ENCODE measurements around the gene TRIM33. TPM values are rescaled to one million over a fixed set of nuclear protein-coding genes. Genes with fewer than 3 reads are reported as not detected.

TRIM33 gene
- polyA plus RNA-seq, 1 donor (not counting 4 experiments of a cell fraction or from before 2014, with no cell fraction given): 26.4 TPM

DNA sequence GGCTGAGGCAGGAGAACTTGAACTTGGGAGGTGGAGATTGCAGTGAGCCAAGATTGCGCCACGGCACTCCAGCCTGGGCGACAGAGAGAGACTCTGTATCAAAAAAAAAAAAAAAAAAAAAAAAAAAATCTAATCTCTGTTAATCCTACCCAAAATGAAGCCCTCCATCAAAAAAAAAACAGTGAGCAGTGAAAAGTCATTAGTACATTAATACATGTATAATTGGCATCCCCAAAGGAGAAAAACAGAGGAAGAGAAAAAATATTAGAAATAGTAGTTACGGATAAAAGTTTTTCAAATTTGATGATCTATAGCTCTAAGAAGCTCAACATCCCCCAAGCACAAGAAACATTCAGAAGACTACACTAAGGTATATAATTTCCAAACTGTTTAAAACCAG lies 71.6 kb downstream of the TRIM33 start:
- Histone ChIP-seq H3K27me3 (ENCODE audit: control insufficient read depth, extremely low read depth, insufficient read depth, low read length) (no peaks in the 10 kb centered on the region), H3K4me2 (ENCODE audit: control insufficient read depth, extremely low read depth, insufficient read depth, low read depth, low read length) (no peak overlapping the region), H3K36me3 (ENCODE audit: control insufficient read depth in 2 of 2, extremely low read depth in 1 of 2, insufficient read depth in 2 of 2, low read length in 2 of 2) (peaks cover 1 to 6% of the 10 kb centered on the region in 2 experiments), H3K4me1 (ENCODE audit: control insufficient read depth, extremely low read depth, insufficient read depth, low read length) (no peaks in the 10 kb centered on the region), H3K9ac (ENCODE audit: control insufficient read depth, extremely low read depth, insufficient read depth, low read length) (no peak overlapping the region), H3K9me1 (ENCODE audit: control insufficient read depth, extremely low read depth, insufficient read depth, low read length) (no peaks in the 10 kb centered on the region), H3K79me2 (ENCODE audit: control insufficient read depth, insufficient read depth, low read length) (peaks cover 12% of the 10 kb centered on the region), H2AFZ (ENCODE audit: control insufficient read depth, low read length) (no peak overlapping the region), H3K27ac (ENCODE audit: control insufficient read depth, insufficient read depth, low read length) (no peak overlapping the region), H3K4me3 (ENCODE audit: control insufficient read depth in 2 of 3, extremely low read depth in 1 of 3, insufficient read depth in 2 of 3, low read depth in 1 of 3, low read length in 3 of 3) (no peak overlapping the region), H4K20me1 (ENCODE audit: control insufficient read depth, extremely low read depth, insufficient read depth, low read length) (no peaks in the 10 kb centered on the region), H3K9me3 (ENCODE audit: control insufficient read depth, low read depth, low read length) (no peaks in the 10 kb centered on the region)
- FAIRE-seq (no peak), DNase-seq (ENCODE audit: low read depth, low spot score) (no peak)
- dilution Hi-C loops (cut with MboI; ENCODE audit: extremely low pct_ligation_motif_present, low sequenced_read_pairs): no loop called here
- TF ChIP-seq, protein P1, sequence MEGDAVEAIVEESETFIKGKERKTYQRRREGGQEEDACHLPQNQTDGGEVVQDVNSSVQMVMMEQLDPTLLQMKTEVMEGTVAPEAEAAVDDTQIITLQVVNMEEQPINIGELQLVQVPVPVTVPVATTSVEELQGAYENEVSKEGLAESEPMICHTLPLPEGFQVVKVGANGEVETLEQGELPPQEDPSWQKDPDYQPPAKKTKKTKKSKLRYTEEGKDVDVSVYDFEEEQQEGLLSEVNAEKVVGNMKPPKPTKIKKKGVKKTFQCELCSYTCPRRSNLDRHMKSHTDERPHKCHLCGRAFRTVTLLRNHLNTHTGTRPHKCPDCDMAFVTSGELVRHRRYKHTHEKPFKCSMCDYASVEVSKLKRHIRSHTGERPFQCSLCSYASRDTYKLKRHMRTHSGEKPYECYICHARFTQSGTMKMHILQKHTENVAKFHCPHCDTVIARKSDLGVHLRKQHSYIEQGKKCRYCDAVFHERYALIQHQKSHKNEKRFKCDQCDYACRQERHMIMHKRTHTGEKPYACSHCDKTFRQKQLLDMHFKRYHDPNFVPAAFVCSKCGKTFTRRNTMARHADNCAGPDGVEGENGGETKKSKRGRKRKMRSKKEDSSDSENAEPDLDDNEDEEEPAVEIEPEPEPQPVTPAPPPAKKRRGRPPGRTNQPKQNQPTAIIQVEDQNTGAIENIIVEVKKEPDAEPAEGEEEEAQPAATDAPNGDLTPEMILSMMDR (optimal IDR thresholded peaks at IDR 0.05 in 1 of 3, IDR thresholded peaks at IDR 0.05 in 1 of 3, conservative IDR thresholded peaks at IDR 0.05 in 1 of 3; ENCODE audit: extremely low read depth in 1 of 3, insufficient read depth in 2 of 3, low read length in 3 of 3): no peak
- no peak for TF ChIP-seq EZH2 (IDR thresholded peaks at IDR 0.05; ENCODE audit: low read length)

DNA sequence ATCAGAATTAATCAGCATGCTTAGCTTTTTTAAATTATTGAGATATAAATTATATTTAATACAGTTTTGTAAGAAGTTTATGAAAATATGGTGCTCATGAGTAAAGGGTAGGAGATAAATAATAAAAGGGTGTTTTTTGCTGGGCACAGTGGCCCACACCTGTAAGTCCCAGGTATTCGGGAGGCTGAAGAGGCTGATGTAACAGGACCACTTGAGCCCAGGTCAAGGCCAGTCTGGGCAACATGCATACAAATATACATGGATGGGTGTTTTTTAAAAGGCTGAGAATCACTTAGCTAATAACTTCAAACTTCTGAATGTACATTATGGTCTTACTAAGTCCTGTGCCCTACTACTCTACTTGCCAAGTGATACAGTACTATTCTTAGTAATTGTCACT lies 73.2 kb downstream of the TRIM33 start:
- TF ChIP-seq, protein P1 (optimal IDR thresholded peaks at IDR 0.05 in 1 of 3, IDR thresholded peaks at IDR 0.05 in 1 of 3, conservative IDR thresholded peaks at IDR 0.05 in 1 of 3; ENCODE audit: extremely low read depth in 1 of 3, insufficient read depth in 2 of 3, low read length in 3 of 3): no peak
- no peak for TF ChIP-seq EZH2 (IDR thresholded peaks at IDR 0.05; ENCODE audit: low read length)
- H3K9ac ChIP-seq (ENCODE audit: control insufficient read depth, extremely low read depth, insufficient read depth, low read length): no peak overlapping the region
- H3K9me3 ChIP-seq (ENCODE audit: control insufficient read depth, low read depth, low read length): no peaks in the 10 kb centered on the region
- no peaks in the 10 kb centered on the region for H4K20me1 ChIP-seq (ENCODE audit: control insufficient read depth, extremely low read depth, insufficient read depth, low read length)
- H3K36me3 ChIP-seq (ENCODE audit: control insufficient read depth in 2 of 2, extremely low read depth in 1 of 2, insufficient read depth in 2 of 2, low read length in 2 of 2): no peaks in the 10 kb centered on the region
- peaks cover 10% of the 10 kb centered on the region for H3K79me2 ChIP-seq (ENCODE audit: control insufficient read depth, insufficient read depth, low read length)
- no peak overlapping the region for H3K27ac ChIP-seq (ENCODE audit: control insufficient read depth, insufficient read depth, low read length)
- H3K9me1 ChIP-seq (ENCODE audit: control insufficient read depth, extremely low read depth, insufficient read depth, low read length): no peaks in the 10 kb centered on the region
- no peak overlapping the region for H3K4me2 ChIP-seq (ENCODE audit: control insufficient read depth, extremely low read depth, insufficient read depth, low read depth, low read length)
- no peak overlapping the region for H2AFZ ChIP-seq (ENCODE audit: control insufficient read depth, low read length)
- dilution Hi-C loops (cut with MboI; ENCODE audit: extremely low pct_ligation_motif_present, low sequenced_read_pairs): no loop called here
- FAIRE-seq (no peak), DNase-seq (ENCODE audit: low read depth, low spot score) (no peak)
- H3K4me3 ChIP-seq (ENCODE audit: control insufficient read depth in 2 of 3, extremely low read depth in 1 of 3, insufficient read depth in 2 of 3, low read depth in 1 of 3, low read length in 3 of 3): no peak overlapping the region
- H3K27me3 ChIP-seq (ENCODE audit: control insufficient read depth, extremely low read depth, insufficient read depth, low read length): no peaks in the 10 kb centered on the region
- H3K4me1 ChIP-seq (ENCODE audit: control insufficient read depth, extremely low read depth, insufficient read depth, low read length): no peaks in the 10 kb centered on the region
